ENCODE data around the gene FNIP1. TPM values are rescaled to one million over a fixed set of nuclear protein-coding genes. Genes with fewer than 3 reads are reported as not detected.

FNIP1 gene
- polyA plus RNA-seq, 1 donor (not counting 4 experiments of a cell fraction or from before 2014, with no cell fraction given): 14.6 TPM

GRCh38 chr5:131757830-131758519 is 38.8 kb downstream of the FNIP1 start:
- H3K36me3 ChIP-seq (ENCODE audit: control insufficient read depth in 2 of 2, extremely low read depth in 1 of 2, insufficient read depth in 2 of 2, low read length in 2 of 2): no peaks in the 10 kb centered on the region
- H3K9me1 ChIP-seq (ENCODE audit: control insufficient read depth, extremely low read depth, insufficient read depth, low read length): no peaks in the 10 kb centered on the region
- no peaks in the 10 kb centered on the region for H3K27me3 ChIP-seq (ENCODE audit: control insufficient read depth, extremely low read depth, insufficient read depth, low read length)
- no peak overlapping the region for H3K4me2 ChIP-seq (ENCODE audit: control insufficient read depth, extremely low read depth, insufficient read depth, low read depth, low read length)
- peaks cover 5% of the 10 kb centered on the region for H4K20me1 ChIP-seq (ENCODE audit: control insufficient read depth, extremely low read depth, insufficient read depth, low read length)
- no peak overlapping the region for H3K27ac ChIP-seq (ENCODE audit: control insufficient read depth, insufficient read depth, low read length)
- H3K9me3 ChIP-seq (ENCODE audit: control insufficient read depth, low read depth, low read length): no peaks in the 10 kb centered on the region
- peaks cover 89% of the 10 kb centered on the region for H3K79me2 ChIP-seq (ENCODE audit: control insufficient read depth, insufficient read depth, low read length)
- no peak overlapping the region for H3K9ac ChIP-seq (ENCODE audit: control insufficient read depth, extremely low read depth, insufficient read depth, low read length)
- no peak overlapping the region for H2AFZ ChIP-seq (ENCODE audit: control insufficient read depth, low read length)
- FAIRE-seq (no peak), DNase-seq (ENCODE audit: low read depth, low spot score) (no peak)
- TF ChIP-seq EZH2 (IDR thresholded peaks at IDR 0.05; ENCODE audit: low read length) (no peak), CTCF (optimal IDR thresholded peaks at IDR 0.05 in 1 of 3, IDR thresholded peaks at IDR 0.05 in 1 of 3, conservative IDR thresholded peaks at IDR 0.05 in 1 of 3; ENCODE audit: extremely low read depth in 1 of 3, insufficient read depth in 2 of 3, low read length in 3 of 3) (no peak)
- no peak overlapping the region for H3K4me3 ChIP-seq (ENCODE audit: control insufficient read depth in 2 of 3, extremely low read depth in 1 of 3, insufficient read depth in 2 of 3, low read depth in 1 of 3, low read length in 3 of 3)
- no peaks in the 10 kb centered on the region for H3K4me1 ChIP-seq (ENCODE audit: control insufficient read depth, extremely low read depth, insufficient read depth, low read length)
- dilution Hi-C loops (cut with MboI; ENCODE audit: extremely low pct_ligation_motif_present, low sequenced_read_pairs): no loop called here

- Histone ChIP-seq H3K27me3 (ENCODE audit: control insufficient read depth, extremely low read depth, insufficient read depth, low read length) (no peaks in the 10 kb centered on the region), H2AFZ (ENCODE audit: control insufficient read depth, low read length) (no peak overlapping the region), H3K4me1 (ENCODE audit: control insufficient read depth, extremely low read depth, insufficient read depth, low read length) (no peaks in the 10 kb centered on the region), H3K79me2 (ENCODE audit: control insufficient read depth, insufficient read depth, low read length) (peaks cover 84% of the 10 kb centered on the region), H3K27ac (ENCODE audit: control insufficient read depth, insufficient read depth, low read length) (no peak overlapping the region), H3K9me3 (ENCODE audit: control insufficient read depth, low read depth, low read length) (no peaks in the 10 kb centered on the region), H4K20me1 (ENCODE audit: control insufficient read depth, extremely low read depth, insufficient read depth, low read length) (peaks cover 5% of the 10 kb centered on the region), H3K4me3 (ENCODE audit: control insufficient read depth in 2 of 3, extremely low read depth in 1 of 3, insufficient read depth in 2 of 3, low read depth in 1 of 3, low read length in 3 of 3) (no peak overlapping the region), H3K4me2 (ENCODE audit: control insufficient read depth, extremely low read depth, insufficient read depth, low read depth, low read length) (no peak overlapping the region), H3K9me1 (ENCODE audit: control insufficient read depth, extremely low read depth, insufficient read depth, low read length) (no peaks in the 10 kb centered on the region), H3K9ac (ENCODE audit: control insufficient read depth, extremely low read depth, insufficient read depth, low read length) (no peak overlapping the region), H3K36me3 (ENCODE audit: control insufficient read depth in 2 of 2, extremely low read depth in 1 of 2, insufficient read depth in 2 of 2, low read length in 2 of 2) (no peaks in the 10 kb centered on the region)
- TF ChIP-seq CTCF (optimal IDR thresholded peaks at IDR 0.05 in 1 of 3, IDR thresholded peaks at IDR 0.05 in 1 of 3, conservative IDR thresholded peaks at IDR 0.05 in 1 of 3; ENCODE audit: extremely low read depth in 1 of 3, insufficient read depth in 2 of 3, low read length in 3 of 3): no peak
- no peak for TF ChIP-seq EZH2 (IDR thresholded peaks at IDR 0.05; ENCODE audit: low read length)
- dilution Hi-C loops (cut with MboI; ENCODE audit: extremely low pct_ligation_motif_present, low sequenced_read_pairs): no loop called here
- FAIRE-seq (no peak), DNase-seq (ENCODE audit: low read depth, low spot score) (no peak)
These were observed 39.9 kb downstream of the FNIP1 start for GRCh38 chr5:131756942-131757341.

Measured in keratinocyte (primary cell).